NCI-H1105 treated with DMSO at 0.1 percent for 48 hours (cell line): ENCODE results near the gene LNP1.
"Not testable (repeated sequence)": the region's sequence is repeated elsewhere in the genome, so short reads cannot be mapped to it uniquely, and the experiment has no call there.

Experiments used
- DNase-seq: peaks from one replicate; lab custom pipeline; 2025; lab: John Stamatoyannopoulos, UW

LNP1 gene

GRCh38 chr3:100478521-100478920, 77.2 kb downstream of the LNP1 start:
- DNase-seq = not testable (repeated sequence)

GRCh38 chr3:100480081-100480480, 78.7 kb downstream of the LNP1 start:
- DNase-seq = no peak

GRCh38 chr3:100482176-100482575, 80.8 kb downstream of the LNP1 start:
- DNase-seq = no peak

GRCh38 chr3:100483529-100483928, 82.2 kb downstream of the LNP1 start:
- no peak for DNase-seq

GRCh38 chr3:100486808-100487207, 85.5 kb downstream of the LNP1 start:
- no peak for DNase-seq

- no peak for DNase-seq
Measured at GRCh38 chr3:100489118-100489517, 87.8 kb downstream of the LNP1 start.

GRCh38 chr3:100492059-100493006, 91.0 kb downstream of the LNP1 start, which contains the start of gene TMEM45A:
Gene TMEM45A, plus strand, starts transcription at chr3:100492619. Its CDS starts 62,593 bp downstream, at chr3:100555212.
- peak; percentile 94 for DNase-seq

- no peak for DNase-seq
Measured at GRCh38 chr3:100496711-100497261, 95.4 kb downstream of the LNP1 start.

GRCh38 chr3:100499651-100500050, 98.3 kb downstream of the LNP1 start:
- DNase-seq = no peak

- DNase-seq = no peak
Measured at GRCh38 chr3:100500320-100500880, 99.1 kb downstream of the LNP1 start.

- no peak for DNase-seq
Measured at GRCh38 chr3:100503448-100503847, 102.1 kb downstream of the LNP1 start.
